Activated CD4-positive, CD25-positive, alpha-beta regulatory T cell treated with anti-CD3 and anti-CD28 coated beads, Interleukin-2, amount 50 U/mL, for 72 hours (primary cell): Measurements from ENCODE around the gene FMNL3.
"Not testable (repeated sequence)": the region's sequence is repeated elsewhere in the genome, so short reads cannot be mapped to it uniquely, and the experiment has no call there.

Source experiments
- DNase-seq: peaks from one replicate; pipeline ENCODE4 v3.0.0; 2021

Gene FMNL3

DNA sequence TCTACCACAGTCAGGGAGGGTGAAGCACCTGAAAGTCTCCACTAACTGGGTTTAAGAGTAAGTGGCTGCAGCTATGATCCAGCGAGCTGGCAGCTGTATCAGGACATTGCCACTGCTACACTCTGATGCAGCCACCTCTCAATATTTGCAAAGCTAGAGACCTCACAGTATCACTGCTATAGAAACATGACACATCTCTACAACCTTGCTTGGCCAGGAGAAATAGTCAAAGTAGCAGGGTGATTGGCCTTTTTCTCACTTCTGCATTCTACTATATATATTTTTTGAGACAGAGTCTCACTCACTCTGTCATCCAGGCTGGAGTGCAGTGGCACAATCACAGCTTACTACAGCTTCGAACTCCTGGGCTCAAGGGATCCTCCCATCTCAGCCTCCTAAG, 9.3 kb upstream of the FMNL3 start:
- DNase-seq, result no peak

DNA sequence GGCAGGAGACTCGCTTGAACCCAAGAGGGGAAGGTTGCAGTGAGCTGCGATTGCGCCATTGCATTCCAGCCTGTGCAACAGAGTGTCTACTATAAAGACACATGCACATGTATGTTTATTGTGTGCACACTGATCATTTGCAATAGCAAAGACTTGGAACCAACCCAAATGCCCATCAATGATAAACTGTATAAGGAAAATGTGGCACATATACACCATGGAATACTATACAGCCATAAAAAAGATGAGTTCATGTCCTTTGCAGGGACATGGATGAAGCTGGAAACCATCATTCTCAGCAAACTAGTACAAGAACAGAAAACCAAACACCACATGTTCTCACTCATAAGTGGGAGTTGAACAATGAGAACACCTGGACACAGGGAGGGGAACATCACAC, 6.7 kb upstream of the FMNL3 start:
- not testable (repeated sequence) for DNase-seq

- DNase-seq, result no peak
Observed at GRCh38 chr12:49708851-49709250, 1.6 kb upstream of the FMNL3 start.

DNA sequence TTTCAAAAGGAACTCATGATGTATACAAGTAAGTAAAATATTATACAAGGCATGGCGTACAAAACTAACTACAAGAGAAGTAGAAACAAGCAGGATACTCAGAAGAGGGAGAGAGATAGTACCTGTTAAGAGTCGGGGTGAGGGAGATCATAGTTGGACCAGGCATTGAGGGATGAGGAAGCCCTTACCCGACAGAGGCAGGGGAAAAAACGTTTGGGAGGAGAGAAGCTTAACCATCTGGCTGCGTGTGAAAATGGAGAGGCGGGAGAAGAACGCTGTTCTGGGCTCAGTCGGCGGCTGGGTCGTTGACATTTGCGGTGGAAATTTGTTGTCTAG, 575 bp upstream of the FMNL3 start:
- no peak for DNase-seq

DNA sequence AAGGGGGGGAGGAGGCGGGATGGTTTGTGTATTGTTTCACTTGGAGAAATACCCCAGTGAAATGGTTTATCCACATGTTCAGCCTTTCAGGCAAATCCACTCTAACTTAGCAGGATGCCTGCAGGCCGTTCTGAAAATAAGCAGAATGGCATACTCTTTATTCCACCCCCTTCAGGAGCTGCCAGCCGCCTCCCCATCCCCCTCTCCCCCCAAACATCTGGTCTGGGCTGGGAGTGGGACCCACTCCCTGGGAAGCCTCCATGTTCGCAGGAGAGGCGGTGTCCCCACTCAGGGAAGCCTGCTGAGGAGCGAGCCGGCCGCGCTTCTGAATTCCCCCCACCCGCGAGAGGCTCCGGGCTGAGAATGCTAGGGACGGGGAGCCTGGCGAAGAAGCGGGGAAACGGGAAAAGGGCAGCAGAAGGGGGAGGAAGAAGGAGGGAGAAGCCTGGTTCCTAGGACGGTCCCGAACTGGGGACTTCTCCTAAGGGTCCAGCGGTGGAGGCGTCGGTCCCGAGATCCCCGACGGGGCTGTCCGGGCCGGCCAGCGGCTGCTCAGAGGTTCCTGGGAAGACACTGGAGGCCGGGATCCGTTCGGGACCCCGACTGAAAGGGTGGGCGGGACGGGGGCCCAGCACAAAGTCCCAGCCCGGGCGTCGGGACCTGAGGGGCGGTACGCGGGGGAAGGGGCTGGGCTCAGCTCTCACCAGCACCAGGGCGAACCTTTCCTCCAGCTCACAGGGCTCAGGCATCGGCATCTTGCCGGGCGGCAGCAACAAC, 666 bp downstream of the FMNL3 start:
- DNase-seq, result peak; percentile 35

- DNase-seq, result peak; percentile 38
Observed at GRCh38 chr12:49705479-49706134, 1.6 kb downstream of the FMNL3 start.

DNA sequence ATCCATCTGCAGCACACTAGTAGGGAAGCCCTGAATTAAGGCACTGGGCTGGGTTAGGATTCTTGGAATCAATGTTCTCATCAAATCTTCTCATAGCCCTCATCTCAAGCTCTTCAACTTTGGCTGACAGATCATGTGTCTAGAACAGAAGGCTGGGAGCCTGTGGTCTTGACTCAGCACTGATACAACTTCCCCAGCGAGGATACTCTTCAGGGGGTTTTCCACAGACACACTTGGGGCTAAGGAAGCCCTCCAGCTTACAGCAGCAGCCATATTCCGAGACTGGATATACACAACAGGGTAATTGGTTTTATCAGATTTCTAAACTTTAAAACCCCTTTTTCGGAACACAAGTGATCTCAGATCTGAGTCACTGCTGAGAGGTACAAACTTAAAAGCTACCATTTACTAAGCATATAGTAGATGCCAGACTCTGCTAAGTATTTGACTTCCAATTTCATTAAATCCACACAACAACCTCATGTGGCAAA, 3.5 kb downstream of the FMNL3 start:
- DNase-seq, result no peak

DNA sequence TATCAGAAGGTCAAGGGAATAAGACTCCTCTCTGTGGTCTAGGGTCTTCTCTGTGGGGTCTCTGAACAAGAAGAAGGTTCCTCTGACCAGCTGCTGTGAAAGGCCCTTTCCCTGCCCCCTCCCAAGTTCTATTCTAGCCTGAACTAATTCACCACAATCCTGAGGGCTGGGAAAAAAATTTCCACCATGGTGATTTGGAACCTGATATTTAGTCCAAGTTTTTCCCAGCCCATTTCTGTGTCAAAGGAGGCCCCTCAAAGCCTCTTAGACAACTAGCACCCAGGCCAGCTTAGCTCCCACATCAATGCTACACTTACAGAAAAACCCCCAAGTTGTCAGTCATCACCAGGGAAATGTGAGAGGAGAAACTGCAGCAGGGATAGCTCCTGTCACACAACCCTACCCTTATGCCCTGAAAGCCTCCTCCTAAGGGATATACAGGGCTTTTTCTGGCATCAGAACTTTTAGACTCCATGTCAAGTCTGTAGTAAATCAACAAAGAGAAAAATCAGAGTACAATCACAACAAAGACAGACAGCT, 4.5 kb downstream of the FMNL3 start:
- DNase-seq, result no peak

DNA sequence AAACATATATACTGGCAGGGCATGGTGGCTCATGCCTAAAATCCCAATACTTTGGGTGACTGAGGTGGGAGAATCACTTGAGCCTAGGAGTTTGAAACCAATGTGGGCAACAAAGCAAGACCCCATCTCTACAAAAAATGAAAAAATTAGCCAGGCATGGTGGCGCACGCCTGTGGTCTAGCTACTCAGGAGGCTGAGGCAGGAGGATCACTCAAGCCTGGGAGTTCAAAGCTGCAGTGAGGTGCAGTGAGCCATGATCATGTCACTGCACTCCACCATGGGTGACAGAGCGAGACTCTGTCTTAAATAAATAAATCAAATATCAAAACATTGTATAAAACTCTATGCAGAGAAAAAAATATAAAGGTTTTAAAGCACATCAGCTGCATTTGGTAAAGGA, 5.2 kb downstream of the FMNL3 start:
- no peak for DNase-seq

- peak; percentile 37 for DNase-seq
Observed at GRCh38 chr12:49698619-49699545, 8.3 kb downstream of the FMNL3 start.

DNA sequence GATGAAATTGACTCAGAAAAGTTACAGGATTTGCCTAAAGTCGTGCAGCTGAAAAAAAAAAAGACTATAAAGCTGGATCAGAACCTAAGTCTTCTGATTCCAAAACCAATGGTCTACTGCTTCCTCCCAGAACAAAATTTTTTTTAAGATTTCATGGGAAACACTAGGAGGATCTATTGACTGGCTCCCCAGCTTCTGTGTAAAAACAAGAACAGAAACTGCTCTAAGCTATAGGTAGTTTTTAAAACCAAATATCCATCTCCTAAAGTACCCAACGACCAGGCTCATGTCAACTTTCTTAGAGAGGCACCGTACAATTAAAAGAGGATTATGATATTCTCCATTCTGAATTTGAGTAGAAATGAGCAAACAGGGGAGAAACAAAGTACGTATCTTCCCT, 9.4 kb downstream of the FMNL3 start:
- no peak for DNase-seq

GRCh38 chr12:49696723-49697122, 10.5 kb downstream of the FMNL3 start:
- no peak for DNase-seq

- no peak for DNase-seq
Observed at GRCh38 chr12:49693931-49694444, 13.2 kb downstream of the FMNL3 start.

GRCh38 chr12:49692851-49693250, 14.4 kb downstream of the FMNL3 start:
- DNase-seq, result no peak

- no peak for DNase-seq
Observed at GRCh38 chr12:49689785-49690184, 17.4 kb downstream of the FMNL3 start.

DNA sequence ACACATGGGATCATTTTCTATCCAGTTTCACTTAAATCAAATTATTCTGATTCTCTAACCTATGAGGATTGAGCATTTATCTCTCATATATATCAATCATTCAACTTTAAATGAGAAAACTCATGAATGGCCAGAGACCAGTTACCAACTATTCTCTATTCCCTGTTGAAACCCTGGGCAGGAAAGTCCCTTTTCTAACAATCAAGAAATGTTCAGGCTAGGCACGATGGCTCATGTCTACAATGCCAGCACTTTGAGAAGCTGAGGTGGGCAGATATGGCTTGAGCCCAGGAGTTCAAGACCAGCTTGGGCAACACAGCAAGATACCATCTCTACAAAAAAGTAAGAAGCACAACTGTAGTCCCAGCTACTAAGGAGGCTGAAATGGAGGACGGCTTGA, 18.0 kb downstream of the FMNL3 start:
- no peak for DNase-seq

DNA sequence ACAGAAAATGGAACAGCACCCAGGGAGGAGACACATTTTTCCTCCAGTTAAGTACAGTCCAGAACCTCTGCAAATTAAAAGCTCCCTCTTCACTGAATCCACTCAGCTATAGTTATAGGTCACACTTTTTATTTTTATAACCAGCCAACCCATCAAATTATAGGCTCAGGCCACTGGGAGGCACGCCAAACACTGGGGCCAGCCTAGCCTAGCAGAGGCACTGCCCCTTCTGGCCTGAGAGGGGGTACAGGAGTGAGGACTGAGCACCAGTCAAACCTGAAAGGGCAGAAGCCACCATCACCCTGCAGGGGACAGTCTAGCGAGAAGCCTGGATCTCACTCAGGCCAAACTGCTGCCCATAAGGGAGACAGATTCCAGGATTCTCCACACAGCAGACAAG, 19.3 kb downstream of the FMNL3 start:
- no peak for DNase-seq

DNA sequence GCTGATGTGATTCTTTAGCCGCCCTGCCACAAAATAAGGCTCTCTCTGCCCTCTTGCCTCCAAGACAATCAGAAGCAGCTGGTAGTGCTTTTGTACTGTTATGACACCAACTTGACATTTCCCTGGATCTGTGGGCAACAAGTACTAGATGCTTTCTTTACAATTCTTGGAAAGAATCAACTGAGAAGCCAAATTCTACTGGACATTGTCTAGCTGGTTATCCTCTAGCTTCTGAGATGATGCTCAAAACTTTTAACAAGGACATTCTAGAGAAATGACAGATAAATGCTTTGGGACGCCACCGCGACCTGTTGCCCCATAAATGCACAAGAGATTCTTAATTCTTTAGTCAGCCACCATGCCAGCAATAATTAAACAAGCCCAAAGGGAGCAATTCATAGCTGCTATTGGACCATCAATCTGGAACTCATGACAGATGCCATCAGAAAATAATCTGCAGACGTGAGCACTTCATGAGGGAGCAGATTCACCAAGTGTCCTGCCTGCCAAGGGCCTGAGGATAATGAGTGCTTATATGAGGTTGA, 22.8 kb downstream of the FMNL3 start:
- DNase-seq, result no peak

DNA sequence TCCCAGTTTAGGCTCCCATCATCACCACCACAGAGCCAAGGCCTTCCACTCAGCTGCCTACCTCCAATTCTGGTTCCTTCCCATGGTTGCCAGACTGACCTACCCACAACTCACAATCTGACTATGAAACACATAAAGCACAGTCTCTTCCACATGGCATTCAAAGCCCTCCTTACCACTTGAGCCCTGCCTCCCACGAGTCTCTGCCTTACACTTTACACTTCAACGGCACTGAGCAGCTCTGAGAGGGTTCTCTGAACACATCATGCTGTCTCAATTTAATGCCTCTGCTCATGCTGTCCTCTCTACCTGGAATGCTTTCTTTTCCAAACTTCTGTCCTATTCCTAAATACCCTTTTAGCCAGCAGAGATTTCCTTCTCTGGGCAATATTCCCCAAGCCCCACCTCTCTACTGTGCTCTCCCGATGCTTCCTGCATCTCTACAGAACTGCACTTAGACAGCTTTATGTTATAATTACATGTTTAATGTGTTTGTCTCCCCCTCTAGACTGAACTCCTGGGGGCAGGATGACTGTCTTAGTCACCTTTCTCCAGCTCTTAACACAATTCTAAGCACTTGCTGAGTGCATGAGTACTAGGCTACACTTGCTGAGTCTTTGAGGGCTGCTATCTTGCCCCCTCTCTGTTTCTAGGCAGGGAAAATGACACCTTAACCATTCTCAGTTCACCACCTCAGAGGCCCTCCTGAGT, 23.5 kb downstream of the FMNL3 start:
- DNase-seq, result no peak

- no peak for DNase-seq
Observed at GRCh38 chr12:49680075-49680474, 27.1 kb downstream of the FMNL3 start.

- no peak for DNase-seq
Observed at GRCh38 chr12:49678711-49679110, 28.5 kb downstream of the FMNL3 start.

DNA sequence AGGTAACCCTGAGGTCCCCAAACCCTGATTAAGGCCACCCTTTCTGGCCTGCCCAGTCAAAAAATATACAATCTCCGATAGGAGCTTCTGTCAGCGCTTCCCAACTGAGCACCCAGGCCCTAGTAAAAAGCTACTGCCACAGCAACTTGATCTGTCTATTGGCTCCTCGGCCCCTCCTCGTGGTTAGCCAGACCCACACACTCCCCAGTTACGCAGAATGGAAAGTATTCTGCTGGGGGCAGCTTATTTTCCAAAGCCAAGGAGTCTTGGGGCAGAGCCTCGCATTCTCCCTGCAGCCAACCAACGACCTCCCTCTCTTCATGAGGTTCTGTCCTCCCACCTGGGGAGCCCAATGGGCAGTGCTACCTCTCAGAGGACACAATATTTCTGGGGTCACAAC, 32.1 kb downstream of the FMNL3 start:
- no peak for DNase-seq
